ENCODE measurements around the gene EMC6. TPM values are rescaled to one million over a fixed set of nuclear protein-coding genes. Genes with fewer than 3 reads are reported as not detected.

EMC6 gene
- total RNA-seq, 1 donor from 2014 or later = 33.8 TPM

GRCh38 chr17:3657874-3658783 lies 10.5 kb upstream of the EMC6 start:
- intact Hi-C loops (cut with micrococcal nuclease) = no loop called here
- H3K4me1 Mint-ChIP-seq = peaks cover 3% of the 10 kb centered on the region
- CTCF ChIA-PET = no interaction called here
- TF ChIP-seq CTCF (IDR thresholded peaks at IDR 0.05) = no peak
- DNase-seq = no peak
- H3K27ac Mint-ChIP-seq = no peak overlapping the region
- H3K9me3 Mint-ChIP-seq = no peaks in the 10 kb centered on the region
- H3K4me3 Mint-ChIP-seq = no peak overlapping the region
- H3K36me3 Mint-ChIP-seq (ENCODE audit: low read depth) = peaks cover 10% of the 10 kb centered on the region
- H3K27me3 Mint-ChIP-seq = no peaks in the 10 kb centered on the region
- no peak for ATAC-seq (ENCODE audit: low read depth)
- POLR2A ChIA-PET = interaction anchor here (0.5 to 1.1 kb wide), 3 partner anchors 10 to 38 kb away, joined by 3 to 7 read pairs (median 4); partner anchors contain the start of gene P2RX5

DNA sequence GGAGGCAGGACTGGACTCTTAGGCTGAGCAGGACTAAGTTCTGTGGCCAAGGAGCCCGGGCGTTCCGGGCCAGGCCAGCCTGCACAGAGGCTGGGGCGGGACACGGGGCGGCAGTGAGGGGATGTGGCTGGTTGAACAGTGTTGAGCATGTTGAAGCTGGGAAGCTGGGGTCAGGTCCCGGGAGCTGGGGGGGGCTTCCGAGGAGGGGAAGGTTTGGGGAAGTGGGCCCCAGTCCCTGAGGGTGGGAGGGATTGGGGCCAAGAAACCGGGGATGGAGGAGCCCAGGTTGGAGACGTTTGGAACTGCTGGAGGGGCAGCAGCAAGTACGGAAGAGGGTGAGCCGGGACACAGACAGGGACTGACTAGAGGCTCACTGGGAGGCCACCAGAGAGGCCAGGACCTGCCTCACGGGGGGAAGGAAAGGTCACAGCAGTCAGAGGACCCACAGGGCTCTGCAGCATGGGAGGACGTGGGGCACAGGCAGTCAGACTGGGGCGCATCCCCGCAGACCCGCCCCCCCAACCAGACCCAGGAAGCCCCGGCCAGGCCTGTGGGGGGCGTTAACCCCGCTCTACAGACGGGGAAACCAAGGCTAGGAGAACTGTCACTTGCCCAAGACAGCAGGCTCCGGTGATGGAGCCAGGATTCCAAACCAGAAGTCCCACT lies 9.7 kb upstream of the EMC6 start:
- ATAC-seq (ENCODE audit: low read depth) (no peak), DNase-seq (no peak)
- no peak overlapping the region for H3K27ac Mint-ChIP-seq
- ChIA-PET CTCF (no interaction called here), POLR2A (interaction anchor here (0.7 kb wide), 1 partner anchor 16 kb away, joined by 7 read pairs; no protein-coding TSS in a partner anchor)
- peaks cover 3% of the 10 kb centered on the region for H3K4me1 Mint-ChIP-seq
- H3K27me3 Mint-ChIP-seq = no peaks in the 10 kb centered on the region
- intact Hi-C loops (cut with micrococcal nuclease) = no loop called here
- no peak overlapping the region for H3K4me3 Mint-ChIP-seq
- peaks cover 10% of the 10 kb centered on the region for H3K36me3 Mint-ChIP-seq (ENCODE audit: low read depth)
- no peaks in the 10 kb centered on the region for H3K9me3 Mint-ChIP-seq
- no peak for TF ChIP-seq CTCF (IDR thresholded peaks at IDR 0.05)

DNA sequence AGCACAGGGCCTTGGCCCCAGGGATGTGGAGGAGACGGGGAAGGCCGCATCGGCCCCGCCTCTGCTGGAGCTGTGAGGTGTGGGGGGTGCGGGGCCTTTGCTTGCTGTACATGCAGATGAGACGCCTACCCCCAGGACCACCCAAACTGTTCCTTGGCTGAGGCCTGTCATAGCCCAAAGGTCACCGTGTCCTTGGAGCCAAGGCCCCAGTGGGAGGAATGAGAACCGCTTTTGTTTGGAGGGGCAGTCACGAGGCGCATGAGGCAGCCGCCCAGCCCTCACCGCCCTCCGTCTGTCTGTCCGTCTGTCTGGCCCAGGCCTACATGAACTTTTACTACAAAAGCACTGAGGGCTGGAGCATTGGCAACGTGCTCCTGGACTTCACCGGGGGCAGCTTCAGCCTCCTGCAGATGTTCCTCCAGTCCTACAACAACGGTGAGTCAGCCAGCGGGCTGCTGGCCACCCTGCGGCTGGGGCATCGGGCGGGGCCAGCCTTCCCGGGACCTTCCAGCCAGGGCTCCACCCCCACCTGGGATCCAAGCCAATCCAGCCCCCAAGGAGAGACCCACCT lies 9.0 kb upstream of the EMC6 start:
- POLR2A ChIA-PET = no interaction called here
- H3K27ac Mint-ChIP-seq = no peak overlapping the region
- CTCF ChIA-PET = no interaction called here

DNA sequence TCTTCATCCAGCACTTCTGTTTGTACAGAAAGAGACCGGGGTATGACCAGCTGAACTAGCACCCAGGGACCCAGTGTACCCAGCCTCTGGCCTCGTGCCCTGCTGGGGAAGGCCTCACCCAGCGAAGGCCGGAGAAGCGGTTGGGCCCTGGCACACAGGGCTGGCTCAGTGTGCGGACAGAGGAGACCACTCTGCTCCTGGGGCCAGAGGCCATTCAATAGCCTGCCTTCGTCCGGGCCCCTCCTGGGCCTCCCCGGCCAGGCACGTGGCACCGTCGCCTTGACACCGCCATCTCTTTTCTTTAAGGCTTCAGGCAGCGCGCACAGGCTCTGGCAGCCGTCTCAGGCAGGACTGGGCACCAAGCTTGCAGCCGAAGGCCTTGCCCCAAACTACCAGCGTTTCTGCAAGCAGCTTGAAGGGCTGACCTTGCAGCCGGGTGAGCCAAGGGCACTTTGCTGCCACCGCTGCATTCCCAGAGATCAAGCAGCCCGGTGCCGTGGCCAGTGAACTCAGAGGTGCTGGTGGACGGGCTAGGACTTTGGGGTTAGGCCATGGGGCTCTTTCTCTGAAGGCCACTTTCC lies 8.2 kb upstream of the EMC6 start:
- ChIA-PET CTCF (no interaction called here), POLR2A (no interaction called here)
- TF ChIP-seq CTCF (IDR thresholded peaks at IDR 0.05) = no peak
- Mint-ChIP-seq H3K9me3 (no peaks in the 10 kb centered on the region), H3K4me1 (peaks cover 3% of the 10 kb centered on the region), H3K27ac (no peak overlapping the region), H3K27me3 (no peaks in the 10 kb centered on the region), H3K4me3 (no peak overlapping the region), H3K36me3 (ENCODE audit: low read depth) (peaks cover 14% of the 10 kb centered on the region)
- DNase-seq (no peak), ATAC-seq (ENCODE audit: low read depth) (no peak)
- intact Hi-C loops (cut with micrococcal nuclease) = no loop called here

More for the DNA sequence above, 9.0 kb upstream of the EMC6 start:
- ATAC-seq (ENCODE audit: low read depth) = no peak
- no peaks in the 10 kb centered on the region for H3K27me3 Mint-ChIP-seq
- TF ChIP-seq CTCF (IDR thresholded peaks at IDR 0.05) = no peak
- H3K9me3 Mint-ChIP-seq = no peaks in the 10 kb centered on the region
- DNase-seq = no peak
- no peak overlapping the region for H3K4me3 Mint-ChIP-seq
- H3K4me1 Mint-ChIP-seq = peaks cover 3% of the 10 kb centered on the region
- peaks cover 14% of the 10 kb centered on the region for H3K36me3 Mint-ChIP-seq (ENCODE audit: low read depth)
- intact Hi-C loops (cut with micrococcal nuclease) = no loop called here

Measured in activated B cell treated with CpG ODN at 0.5 μM for 24 hours (primary cell).